HL-60/S4 treated with retinoic acid at 250 ng/mL for 4 days and 3 days (cell line): ENCODE results near the gene SUGP1.

ENCODE experiments used
- in situ Hi-C: fragments of 300-500 bp; cut with MboI; formaldehyde crosslinking; loops from 2 replicates; pipeline ENCODE4 v1.7.0; 2022; ENCODE audit warnings: low sequenced_read_pairs

Gene SUGP1

GRCh38 chr19:19304186-19304965, 15.9 kb downstream of the SUGP1 start:
- in situ Hi-C loops = no loop called here

GRCh38 chr19:19303411-19303810, 16.9 kb downstream of the SUGP1 start:
- in situ Hi-C loops = no loop called here

GRCh38 chr19:19300613-19301012, 19.7 kb downstream of the SUGP1 start:
- in situ Hi-C loops = no loop called here

- in situ Hi-C loops = no loop called here
Observed at GRCh38 chr19:19297759-19298158, 22.6 kb downstream of the SUGP1 start.

DNA sequence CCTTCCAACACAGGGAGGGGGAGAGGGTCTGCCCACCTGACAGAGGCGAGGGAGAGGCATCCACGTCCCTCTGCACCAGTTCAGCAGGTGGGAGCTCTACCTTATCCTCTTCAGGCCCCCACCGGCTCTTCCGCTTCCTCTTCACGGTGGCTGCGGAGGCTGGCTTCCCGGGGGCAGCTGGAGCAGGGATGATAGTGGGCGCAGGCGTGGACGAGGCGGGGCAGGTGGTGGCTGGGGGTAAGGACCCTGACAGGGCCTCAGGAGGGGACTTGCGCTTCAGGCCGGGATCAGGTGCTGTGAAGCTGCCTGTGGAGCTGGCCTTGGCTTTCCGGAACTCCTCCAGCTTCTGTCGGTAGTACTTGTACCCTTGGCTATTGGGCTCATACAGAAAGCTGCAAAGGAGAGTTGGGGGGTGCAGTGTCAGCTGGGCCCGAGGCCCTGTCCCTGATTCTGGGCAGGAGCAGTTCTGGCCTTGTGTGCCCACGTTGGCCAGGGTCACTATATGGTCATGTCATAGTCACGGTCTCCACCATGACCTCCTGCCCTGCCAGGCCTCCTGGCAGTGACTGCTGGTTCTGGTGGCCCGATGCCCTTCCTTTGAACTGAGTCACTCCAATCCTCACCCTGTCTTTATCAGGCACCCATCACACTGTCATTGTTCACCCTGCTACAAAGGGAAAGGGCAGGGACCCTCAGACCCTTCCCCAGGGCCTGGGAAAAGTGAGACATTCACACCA, 23.2 kb downstream of the SUGP1 start:
- in situ Hi-C loops = no loop called here

GRCh38 chr19:19294914-19295313, 25.4 kb downstream of the SUGP1 start:
- in situ Hi-C loops = no loop called here

DNA sequence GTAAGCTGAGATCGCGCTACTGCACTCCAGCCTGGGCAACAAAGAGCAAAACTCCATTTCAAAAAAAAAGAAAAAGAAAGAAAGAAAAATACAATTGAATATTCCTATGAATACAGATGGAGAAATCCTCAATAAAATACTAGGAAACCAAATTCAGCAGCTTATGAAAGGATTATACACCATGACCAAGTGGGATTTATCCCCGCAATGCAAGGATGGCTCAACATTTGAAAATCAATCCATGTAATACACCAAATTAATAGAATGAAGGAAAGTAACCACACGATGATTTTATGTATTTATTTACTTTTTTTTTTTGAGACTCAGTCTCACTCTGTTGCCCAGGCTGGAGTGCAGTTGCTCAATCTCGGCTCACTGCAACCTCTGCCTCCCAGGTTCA, 27.7 kb downstream of the SUGP1 start:
- in situ Hi-C loops = no loop called here

DNA sequence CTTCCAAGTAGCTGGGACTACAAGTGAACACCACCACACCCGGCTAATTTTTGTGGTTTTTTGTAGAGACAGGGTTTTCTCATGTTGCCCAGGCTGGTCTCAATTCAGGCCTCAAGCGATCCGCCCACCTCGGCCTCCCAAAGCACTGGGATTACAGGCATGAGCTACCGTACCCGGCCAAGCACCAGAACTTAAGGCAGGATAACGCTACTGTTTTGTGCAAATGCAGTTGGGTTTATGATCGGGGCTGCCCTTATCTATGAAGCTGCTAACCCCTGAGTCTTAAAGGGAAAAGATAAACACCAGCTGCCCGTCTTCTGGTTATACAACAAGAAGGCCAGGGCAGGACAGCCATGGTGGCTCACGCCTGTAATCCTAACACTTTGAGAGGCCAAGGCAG, 34.6 kb downstream of the SUGP1 start:
- in situ Hi-C loops = no loop called here

DNA sequence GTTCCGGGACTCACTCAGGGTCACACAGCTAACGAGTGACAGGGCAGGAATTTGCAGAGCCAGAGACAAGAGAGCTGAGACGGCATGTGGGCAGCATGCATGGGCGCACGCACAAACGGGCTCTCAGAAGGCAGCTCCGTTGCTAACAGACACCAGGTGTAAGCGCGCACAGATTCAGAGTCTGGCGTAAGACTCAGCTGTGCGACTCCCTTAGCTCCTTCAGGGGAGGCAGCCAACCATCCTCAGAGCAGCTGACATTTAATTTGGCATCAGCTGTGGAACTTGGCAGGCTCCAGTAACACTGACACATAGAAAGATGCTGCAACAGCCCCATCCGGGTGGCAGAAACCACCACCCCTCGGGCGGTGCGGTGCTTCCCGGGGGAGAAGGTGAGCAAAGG, 39.7 kb downstream of the SUGP1 start:
- in situ Hi-C loops = no loop called here

GRCh38 chr19:19279853-19280252, 40.5 kb downstream of the SUGP1 start:
- in situ Hi-C loops = no loop called here

GRCh38 chr19:19279062-19279612, 41.2 kb downstream of the SUGP1 start:
- in situ Hi-C loops = no loop called here

DNA sequence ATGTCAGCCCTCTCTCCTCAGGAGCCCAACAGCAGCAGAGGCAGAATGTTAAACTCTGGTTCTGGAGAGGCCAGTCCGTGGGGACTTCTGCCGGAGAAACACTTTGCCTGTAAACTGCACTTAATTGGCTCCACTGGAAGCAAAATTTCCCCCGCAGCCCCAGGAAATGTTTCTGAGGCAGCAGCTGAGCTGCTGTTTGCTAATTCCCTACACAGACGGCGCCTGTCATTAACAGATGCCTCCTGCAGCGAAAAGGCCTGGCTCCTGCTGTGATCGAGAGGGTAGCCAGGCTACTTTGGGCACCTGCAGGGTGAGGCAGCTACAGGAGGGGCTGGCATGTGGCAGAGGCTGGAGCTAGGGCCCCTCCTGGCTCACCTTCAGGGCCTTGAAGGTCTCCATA, 42.0 kb downstream of the SUGP1 start:
- in situ Hi-C loops = no loop called here

DNA sequence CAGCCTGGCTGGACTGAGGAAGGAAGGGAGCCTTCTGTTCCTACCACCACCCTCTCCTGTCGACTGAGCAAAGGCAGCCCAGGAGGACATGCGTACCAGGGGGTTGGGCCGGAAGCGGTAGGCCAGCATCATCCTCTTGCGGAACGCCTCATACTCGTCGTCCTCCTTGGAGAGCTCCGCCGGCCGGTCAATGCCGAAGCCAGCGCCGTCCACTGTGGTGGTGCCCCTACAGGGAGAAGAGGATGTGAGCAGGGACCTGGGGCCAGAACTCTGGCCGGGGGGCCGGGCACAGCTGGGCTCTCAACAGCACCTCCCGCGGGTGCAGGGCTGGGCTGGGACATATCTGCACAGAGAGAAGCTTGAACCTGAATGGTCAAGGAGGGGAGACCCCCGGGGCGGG, 43.5 kb downstream of the SUGP1 start:
- in situ Hi-C loops = no loop called here

DNA sequence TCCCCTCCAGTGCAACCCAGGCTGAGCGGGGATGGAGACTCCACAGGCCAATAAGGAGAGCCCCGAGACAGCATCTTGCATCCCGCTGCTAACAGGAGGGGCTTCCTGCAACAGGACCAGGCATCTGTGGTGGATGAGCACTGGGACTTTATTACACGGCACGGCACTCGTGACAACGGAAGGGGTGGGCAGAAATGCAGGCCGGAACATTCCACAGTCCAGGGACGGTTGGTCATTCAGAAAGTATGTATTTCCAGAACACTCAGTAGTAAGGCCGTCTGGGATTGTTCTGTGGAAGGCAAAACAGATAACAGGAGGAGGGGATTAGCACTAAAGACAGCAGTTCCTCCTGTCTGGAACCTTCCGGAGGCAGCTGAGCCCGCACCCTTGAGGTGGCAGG, 43.9 kb downstream of the SUGP1 start:
- in situ Hi-C loops = no loop called here

GRCh38 chr19:19274716-19275565, 45.4 kb downstream of the SUGP1 start:
- in situ Hi-C loops = no loop called here

DNA sequence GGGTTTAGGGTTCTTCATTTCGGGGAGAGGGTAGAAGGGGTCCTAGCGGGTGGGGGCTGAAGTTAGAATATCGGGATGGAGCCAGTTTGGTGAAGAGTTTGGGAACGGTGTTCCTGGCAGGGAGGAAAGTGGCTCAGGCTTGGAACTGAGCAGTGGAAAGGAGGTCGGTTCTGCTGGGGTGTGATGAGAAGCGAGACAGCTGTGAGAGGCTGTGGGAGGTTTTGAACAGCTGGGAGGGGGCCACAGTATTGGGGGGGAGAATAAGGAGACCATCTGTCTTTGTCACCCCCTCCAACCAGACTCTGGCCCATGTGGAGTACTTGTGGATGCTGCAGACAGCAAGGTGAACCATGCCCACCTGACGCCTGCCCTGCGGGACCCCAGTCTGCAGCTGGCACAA, 46.2 kb downstream of the SUGP1 start:
- in situ Hi-C loops = no loop called here

- in situ Hi-C loops = no loop called here
Observed at GRCh38 chr19:19271828-19272599, 48.3 kb downstream of the SUGP1 start.

- in situ Hi-C loops = no loop called here
Observed at GRCh38 chr19:19270749-19271571, 49.3 kb downstream of the SUGP1 start.

- in situ Hi-C loops = no loop called here
Observed at GRCh38 chr19:19269952-19270694, 50.2 kb downstream of the SUGP1 start.
